ENCODE data around the gene ATP5PB. TPM values are rescaled to one million over a fixed set of nuclear protein-coding genes. Genes with fewer than 3 reads are reported as not detected.

The ATP5PB gene
- total and polyA plus RNA-seq, 8 donors: 180 to 319 (median 271) TPM

- intact Hi-C loops (cut with DNase I): loop anchor here in 1 of 2 donors (10.0 kb wide), 2 partner anchors 139 to 249 kb away; partner anchors contain the start of gene DDX20
- Histone ChIP-seq H3K9me3 (no peaks in the 10 kb centered on the region), H3K27ac (peak overlapping the region; percentile 55 to 99), H3K27me3 (no peaks in the 10 kb centered on the region), H3K4me1 (peaks cover 34 to 81% of the 10 kb centered on the region in 2 donors), H3K4me3 (no peak overlapping the region), H3K36me3 (no peaks in the 10 kb centered on the region)
- peak in 2 of 4 donors; percentile 65 to 69 for DNase-seq
- ATAC-seq: peak; percentile 3
- TF ChIP-seq CTCF (IDR thresholded peaks at IDR 0.05): no peak
These were observed 56.4 kb downstream of the ATP5PB start for GRCh38 chr1:111505641-111506119.

GRCh38 chr1:111506561-111506960 lies 57.3 kb downstream of the ATP5PB start:
- H3K36me3 ChIP-seq: no peaks in the 10 kb centered on the region
- intact Hi-C loops (cut with DNase I): loop anchor here in 1 of 2 donors (10.0 kb wide), 2 partner anchors 138 to 248 kb away; partner anchors contain the start of gene DDX20
- H3K4me1 ChIP-seq: peaks cover 34 to 83% of the 10 kb centered on the region in 2 donors
- no peak for TF ChIP-seq CTCF (IDR thresholded peaks at IDR 0.05)
- DNase-seq: no peak
- ATAC-seq: no peak
- no peaks in the 10 kb centered on the region for H3K9me3 ChIP-seq
- peak overlapping the region; percentile 55 to 99 for H3K27ac ChIP-seq
- H3K27me3 ChIP-seq: no peaks in the 10 kb centered on the region
- no peak overlapping the region for H3K4me3 ChIP-seq

- H3K9me3 ChIP-seq: no peaks in the 10 kb centered on the region
- ATAC-seq (peak; percentile 76), DNase-seq (peak; percentile 42 to 94 (median 68))
- TF ChIP-seq CTCF (IDR thresholded peaks at IDR 0.05): no peak
- H3K4me3 ChIP-seq: peak overlapping the region; percentile 12 to 31
- peaks cover 41 to 86% of the 10 kb centered on the region in 2 donors for H3K4me1 ChIP-seq
- no peaks in the 10 kb centered on the region for H3K27me3 ChIP-seq
- H3K27ac ChIP-seq: peak overlapping the region; percentile 97 to 99
- H3K36me3 ChIP-seq: no peaks in the 10 kb centered on the region
- intact Hi-C loops (cut with DNase I): loop anchor here in 1 of 2 donors (10.0 kb wide), 2 partner anchors 137 to 247 kb away; partner anchors contain the start of gene DDX20
These were observed 58.3 kb downstream of the ATP5PB start for GRCh38 chr1:111507411-111508201.

- Histone ChIP-seq H3K27ac (peak overlapping the region in 1 of 2 donors; percentile 99), H3K27me3 (no peaks in the 10 kb centered on the region), H3K36me3 (no peaks in the 10 kb centered on the region), H3K9me3 (no peaks in the 10 kb centered on the region), H3K4me1 (peaks cover 48 to 86% of the 10 kb centered on the region in 2 donors), H3K4me3 (no peak overlapping the region)
- no peak for DNase-seq
- intact Hi-C loops (cut with DNase I): loop anchor here in 1 of 2 donors (10.0 kb wide), 2 partner anchors 135 to 245 kb away; partner anchors contain the start of gene DDX20
- ATAC-seq: no peak
- no peak for TF ChIP-seq CTCF (IDR thresholded peaks at IDR 0.05)
These were observed 60.7 kb downstream of the ATP5PB start for GRCh38 chr1:111509997-111510375.

GRCh38 chr1:111511370-111511769 lies 62.1 kb downstream of the ATP5PB start:
- no peak for TF ChIP-seq CTCF (IDR thresholded peaks at IDR 0.05)
- Histone ChIP-seq H3K4me1 (peaks cover 51 to 86% of the 10 kb centered on the region in 2 donors), H3K27me3 (no peaks in the 10 kb centered on the region), H3K27ac (no peak overlapping the region), H3K9me3 (no peaks in the 10 kb centered on the region), H3K4me3 (no peak overlapping the region), H3K36me3 (no peaks in the 10 kb centered on the region)
- DNase-seq (no peak), ATAC-seq (no peak)
- intact Hi-C loops (cut with DNase I): no loop called here

All from left lung (tissue), 10 donors.